PC-9 (cell line): ENCODE measurements around the gene PLK5. TPM values are rescaled to one million over a fixed set of nuclear protein-coding genes. Genes with fewer than 3 reads are reported as not detected.
"Not testable (repeated sequence)": the region's sequence is repeated elsewhere in the genome, so short reads cannot be mapped to it uniquely, and the experiment has no call there.

Source experiments
- BruUV-seq: library from RNA; stranded (reverse); fragments of 400-500 nt; replicated peaks from 2 replicates; lab custom pipeline; 2021; lab: Mats Ljungman, UMichigan
- CTCF ChIA-PET: fragments of 300-600 bp; sonication (Branson Sonifier 250); formaldehyde crosslinking; loops from one replicate; lab custom pipeline; 2022; ENCODE audit warnings: antibody characterized with exemption; lab: Charles Lee
- POLR2A ChIA-PET: fragments of 300-600 bp; sonication (Branson Sonifier 250); formaldehyde crosslinking; loops from one replicate; lab custom pipeline; 2022; ENCODE audit warnings: antibody characterized with exemption; ENCODE audit not compliant: unreplicated experiment; lab: Charles Lee
- DNase-seq, 2 experiments: peaks; one replicate each; pipeline versions ENCODE4 v3.0.0 to v3.0.0-alpha.2; 2015 to 2022; ENCODE audit warnings: mixed read lengths in 1 of 2
- H2AFZ ChIP-seq: fragments of 200-600 bp; sonication (generic); 2 replicates; pipeline ENCODE4 v1.8.1; 2017; ENCODE audit warnings: antibody characterized with exemption
- H3F3A ChIP-seq: fragments of 200-600 bp; sonication (generic); 2 replicates; pipeline ENCODE4 v1.8.1; 2017; ENCODE audit warnings: antibody characterized with exemption, mild to moderate bottlenecking, low read depth; ENCODE audit not compliant: insufficient read depth
- H3K27ac ChIP-seq: fragments of 200-600 bp; sonication (generic); 2 replicates; pipeline ENCODE4 v1.6.1; 2016; ENCODE audit warnings: mixed run types
- H3K27me3 ChIP-seq: fragments of 200-600 bp; sonication (generic); 2 replicates; pipeline ENCODE4 v1.6.1; 2016; ENCODE audit warnings: low read depth, mixed run types; ENCODE audit not compliant: insufficient read depth
- H3K36me3 ChIP-seq: fragments of 200-600 bp; sonication (generic); 2 replicates; pipeline ENCODE4 v1.6.1; 2016; ENCODE audit warnings: low read depth, mixed run types
- H3K4me1 ChIP-seq: fragments of 200-600 bp; sonication (generic); replicated peaks from 2 replicates; pipeline ENCODE4 v1.6.1; 2016; ENCODE audit warnings: mixed run types; ENCODE audit not compliant: insufficient read depth
- H3K4me2 ChIP-seq: fragments of 200-600 bp; sonication (generic); 2 replicates; pipeline ENCODE4 v1.6.1; 2017; ENCODE audit warnings: mixed run types
- H3K4me3 ChIP-seq: fragments of 200-600 bp; sonication (generic); 2 replicates; pipeline ENCODE4 v1.6.1; 2016; ENCODE audit warnings: mixed run types
- H3K79me2 ChIP-seq: fragments of 200-600 bp; sonication (generic); 2 replicates; pipeline ENCODE4 v1.6.1; 2017; ENCODE audit warnings: low read depth, mixed run types
- H3K9me2 ChIP-seq: fragments of 200-600 bp; sonication (generic); 2 replicates; pipeline ENCODE4 v1.8.1; 2017; ENCODE audit warnings: mild to moderate bottlenecking; ENCODE audit not compliant: insufficient read depth
- H3K9me3 ChIP-seq: fragments of 200-600 bp; sonication (generic); 2 replicates; pipeline ENCODE4 v1.8.1; 2016; ENCODE audit warnings: low read depth; ENCODE audit not compliant: insufficient read depth
- H4K20me1 ChIP-seq: fragments of 200-600 bp; sonication (generic); 2 replicates; pipeline ENCODE4 v1.8.1; 2017; ENCODE audit not compliant: insufficient read depth
- CTCF ChIP-seq: fragments of 200-600 bp; sonication (generic); conservative IDR thresholded peaks from 2 replicates; pipeline ENCODE4 v1.6.1; 2017; ENCODE audit warnings: mixed run types, antibody characterized with exemption, mild to moderate bottlenecking, moderate library complexity
- EZH2 ChIP-seq: fragments of 200-600 bp; sonication (generic); IDR thresholded peaks from 2 replicates; pipeline ENCODE4 v1.8.0; 2017; ENCODE audit warnings: antibody characterized with exemption, low read depth
- intact Hi-C: fragments of 100-400 bp; cut with micrococcal nuclease; formaldehyde crosslinking; loops from one replicate; pipeline ENCODE4 v1.10.0; 2022; ENCODE audit not compliant: unreplicated experiment
- total RNA-seq: library from RNA; stranded (reverse); gene quantifications from 2 replicates; pipeline ENCODE4 v1.2.3, GENCODE V29; 2021

The PLK5 gene
- total RNA-seq, 1 experiment from 2014 or later, result not detected

DNA sequence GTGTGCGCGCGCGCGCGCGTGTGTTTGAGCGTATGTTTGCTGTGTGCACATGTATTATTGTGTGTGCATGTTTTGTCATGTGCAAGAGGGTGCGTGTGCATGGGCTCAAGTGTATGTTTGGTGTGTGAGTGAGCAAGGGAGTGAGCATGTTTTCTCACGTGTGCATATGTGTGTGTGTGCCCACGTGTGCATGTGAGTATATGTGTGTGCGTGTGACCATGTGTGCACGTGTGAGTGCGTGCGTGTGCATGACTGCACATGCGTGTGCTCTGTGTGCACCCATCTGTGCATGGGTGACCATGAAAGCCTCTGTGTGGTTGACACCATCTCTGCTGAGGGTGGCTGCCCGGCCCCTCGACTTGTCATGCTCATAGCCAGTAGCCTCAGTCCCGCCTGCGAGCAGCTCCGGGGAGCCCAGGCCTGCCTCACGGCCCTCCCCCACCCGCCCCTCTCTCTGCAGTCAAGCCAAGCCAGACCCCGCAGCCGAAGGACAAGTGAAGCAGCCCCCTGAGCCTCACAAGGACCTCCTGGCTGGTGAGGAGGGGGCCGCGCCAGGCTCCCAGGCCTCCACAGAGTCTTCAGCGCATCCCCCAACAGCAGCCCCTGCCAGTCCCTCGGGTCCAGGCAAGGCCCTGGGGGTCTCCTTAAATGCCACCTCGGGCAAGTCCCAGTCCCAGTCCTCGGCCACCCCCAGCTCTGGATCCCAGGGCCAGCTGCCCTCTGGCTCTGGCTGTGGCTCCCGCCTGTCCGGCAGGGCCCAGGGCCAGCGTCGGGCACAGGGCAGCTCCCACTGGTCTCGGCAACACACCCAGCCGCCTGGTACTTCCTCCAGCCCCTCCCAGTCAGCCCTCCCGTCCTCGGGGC is 26.9 kb upstream of the PLK5 start:
- Histone ChIP-seq H3F3A (no peaks in the 10 kb centered on the region), H3K9me3 (no peaks in the 10 kb centered on the region), H3K4me1 (peaks cover 13% of the 10 kb centered on the region), H3K27me3 (no peaks in the 10 kb centered on the region), H4K20me1 (no peaks in the 10 kb centered on the region), H3K4me3 (no peak overlapping the region), H3K4me2 (no peak overlapping the region), H3K79me2 (peaks cover 5% of the 10 kb centered on the region), H3K9me2 (no peaks in the 10 kb centered on the region), H3K27ac (no peak overlapping the region), H3K36me3 (no peaks in the 10 kb centered on the region), H2AFZ (no peak overlapping the region)
- TF ChIP-seq CTCF (no peak), EZH2 (no peak)
- POLR2A ChIA-PET, result no interaction called here
- no peak for DNase-seq
- no TSS peak for BruUV-seq
- CTCF ChIA-PET, result no interaction called here
- intact Hi-C loops, result no loop called here

DNA sequence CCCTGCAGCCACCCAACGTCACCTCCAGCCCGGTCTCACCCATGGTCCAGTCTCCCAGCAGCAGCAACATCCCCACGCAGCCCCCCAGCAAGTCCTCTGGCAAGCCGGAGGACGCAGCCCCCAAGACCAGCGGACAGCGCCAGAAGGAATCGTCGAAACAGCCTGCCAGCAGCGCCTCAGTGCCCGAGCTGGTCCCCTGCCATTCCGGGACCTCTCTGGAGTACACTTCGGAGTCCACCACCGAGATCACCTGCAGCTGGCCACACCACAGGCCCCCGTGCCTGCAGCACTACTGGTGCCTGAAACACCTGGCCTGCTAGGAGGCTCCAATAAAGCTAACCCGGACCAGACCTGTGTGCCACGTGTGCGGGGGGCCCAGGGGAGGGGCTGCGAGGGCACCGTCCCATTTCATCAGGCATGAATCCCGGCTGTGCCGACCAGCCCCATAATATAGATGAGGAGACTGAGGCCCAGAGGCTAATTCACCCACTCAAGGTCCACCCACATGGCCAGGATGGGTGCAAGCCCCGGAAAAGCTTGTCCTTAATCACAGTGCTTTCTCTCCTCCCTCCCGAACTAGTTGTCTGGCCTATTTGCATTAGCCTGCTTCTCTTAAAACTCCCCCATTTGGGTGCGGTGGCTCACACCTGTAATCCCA is 26.2 kb upstream of the PLK5 start:
- CTCF ChIA-PET, result no interaction called here
- Histone ChIP-seq H3K4me3 (no peak overlapping the region), H3K36me3 (no peaks in the 10 kb centered on the region), H3K4me1 (peaks cover 6% of the 10 kb centered on the region), H3K9me3 (no peaks in the 10 kb centered on the region), H3K79me2 (no peaks in the 10 kb centered on the region), H3K27me3 (no peaks in the 10 kb centered on the region), H3K27ac (no peak overlapping the region), H3K4me2 (no peak overlapping the region), H2AFZ (no peak overlapping the region), H3F3A (no peaks in the 10 kb centered on the region), H3K9me2 (no peaks in the 10 kb centered on the region), H4K20me1 (no peaks in the 10 kb centered on the region)
- POLR2A ChIA-PET, result no interaction called here
- no peak for DNase-seq
- intact Hi-C loops, result no loop called here
- TF ChIP-seq CTCF, result no peak
- TF ChIP-seq EZH2, result no peak
- BruUV-seq, result TSS peak; percentile 39

- intact Hi-C loops, BruUV-seq, CTCF ChIA-PET: not testable (repeated sequence)
Observed at GRCh38 chr19:1499231-1499630, 24.6 kb upstream of the PLK5 start.

More at GRCh38 chr19:1499231-1499630, 24.6 kb upstream of the PLK5 start:
- H4K20me1 ChIP-seq, H3K27me3 ChIP-seq, H3K4me1 ChIP-seq, H3F3A ChIP-seq, H3K4me2 ChIP-seq, H3K36me3 ChIP-seq, H2AFZ ChIP-seq, H3K27ac ChIP-seq, H3K9me3 ChIP-seq, POLR2A ChIA-PET, DNase-seq, H3K79me2 ChIP-seq, H3K4me3 ChIP-seq, H3K9me2 ChIP-seq: not testable (repeated sequence)
